Motor neuron (in vitro differentiated cells): ENCODE measurements around the gene SLC22A25. TPM values are rescaled to one million over a fixed set of nuclear protein-coding genes. Genes with fewer than 3 reads are reported as not detected.

Experiments used
- ATAC-seq, 8 experiments: fragments of 200-7000 bp; cut with Tn5 transposase; replicated peaks in 6 of 8; 2 replicates each; pipeline ENCODE4 v1.8.0; 2021; ENCODE audit warnings: mild to moderate bottlenecking in 8 of 8, moderate library complexity in 8 of 8
- H3K27ac ChIP-seq, 2 donors: fragments of 250-450 bp; sonication (Bioruptor Pico); 2 replicates each; pipeline ENCODE4 v1.9.0; 2021; ENCODE audit warnings: antibody characterized with exemption in 2 of 2, mild to moderate bottlenecking in 2 of 2, moderate library complexity in 1 of 2
- H3K4me1 ChIP-seq, 2 donors: fragments of 250-450 bp; sonication (Bioruptor Pico); replicated peaks in 1 of 2; 2 replicates each; pipeline ENCODE4 v1.6.1; 2021; ENCODE audit warnings: antibody characterized with exemption in 2 of 2, mild to moderate bottlenecking in 2 of 2, moderate library complexity in 1 of 2
- H3K4me3 ChIP-seq, 5 donors: fragments of 250-450 bp; sonication (Bioruptor Pico); 2 replicates each; pipeline ENCODE4 v1.9.0; 2021; ENCODE audit warnings: antibody characterized with exemption in 5 of 5, mild to moderate bottlenecking in 5 of 5, moderate library complexity in 4 of 5
- WGBS, 10 experiments: fragments of 450-650 bp; shearing (Covaris generic); methylation state at CpG; one replicate each; pipeline ENCODE4 v1.0.0; 2022; 5-methylcytosine and 5-hydroxymethylcytosine counted together
- in situ Hi-C, 9 experiments: fragments of 400-800 bp; cut with MboI; loops; one replicate each; pipeline ENCODE4 v1.15.0; 2021; ENCODE audit warnings: low sequenced_read_pairs in 9 of 9, low pct_unique_long_range_greater_than_20kb in 2 of 9; ENCODE audit not compliant: unreplicated experiment in 9 of 9
- total RNA-seq, 8 experiments: library from RNA; unstranded; fragments of 300-600 nt; gene quantifications; 2 replicates each; pipeline versions ENCODE4 v1.2.3 to v1.2.4, GENCODE V29; 2022

Gene SLC22A25
- total RNA-seq, 8 experiments from 2014 or later = 0.05 to 0.13 (median 0.10) TPM; not detected in 5

- in situ Hi-C loops = loop anchor here in 5 of 9 experiments (25.0 kb wide), 2 partner anchors 175 to 300 kb away; partner anchors contain the start of gene CHRM1 (in 3 of the 5)
- Histone ChIP-seq H3K4me3 (no peak overlapping the region), H3K4me1 (no peaks in the 10 kb centered on the region), H3K27ac (no peak overlapping the region)
- WGBS, 10 experiments = 0 to 17% (median 0%) methylated on average over 1 of the region's 2 CpGs; no CpG with 5 or more reads in 7 of the 10 experiments
- ATAC-seq = peak in 1 of 8 experiments; percentile 16
Measured at GRCh38 chr11:63212742-63213141, 30.7 kb downstream of the SLC22A25 start.

GRCh38 chr11:63210111-63210510 lies 33.3 kb downstream of the SLC22A25 start:
- Histone ChIP-seq H3K4me3 (no peak overlapping the region), H3K27ac (no peak overlapping the region), H3K4me1 (no peaks in the 10 kb centered on the region)
- 0 to 50% (median 30%) methylated on average over 1 to 3 of the region's 3 CpGs for WGBS, 10 experiments
- no peak for ATAC-seq
- in situ Hi-C loops = loop anchor here in 5 of 9 experiments (25.0 kb wide), 2 partner anchors 173 to 298 kb away; partner anchors contain the start of gene CHRM1 (in 3 of the 5)

Other genes with a start within 250 kb of the SLC22A25 start
- 1 to 10 TPM in 1 of 8 experiments, under 1 TPM in 6, not detected in 1; under 0.01 to 1.3 (median 0.23) TPM for gene SLC22A8, start 227.8 kb downstream of the SLC22A25 start, total RNA-seq
- not detected for gene SLC22A24, start 99.4 kb downstream of the SLC22A25 start, total RNA-seq
- gene SLC22A9, start 126.2 kb upstream of the SLC22A25 start, total RNA-seq = under 1 TPM in 2 of 8 experiments, not detected in 6; 0.14 to 0.25 TPM
- 10 to 100 TPM in 1 of 8 experiments, 1 to 10 TPM in 2, under 1 TPM in 3, not detected in 2; 0.31 to 11.0 (median 0.89) TPM for gene PLAAT5, start 247.6 kb upstream of the SLC22A25 start, total RNA-seq